ENCODE results near the gene ZFYVE27.

The ZFYVE27 gene

GRCh38 chr10:97740613-97741012 is 3.7 kb downstream of the ZFYVE27 start:
- no peak for DNase-seq (ENCODE audit: low read depth in 1 of 2, low spot score in 1 of 2)
- no peak for TF ChIP-seq JUND (IDR thresholded peaks at IDR 0.05; ENCODE audit: low read depth)
- in situ Hi-C loops (cut with HindIII; ENCODE audit: low pct_unique_long_range_greater_than_20kb, low sequenced_read_pairs) = no loop called here

- no peak for TF ChIP-seq JUND (IDR thresholded peaks at IDR 0.05; ENCODE audit: low read depth)
- in situ Hi-C loops (cut with HindIII; ENCODE audit: low pct_unique_long_range_greater_than_20kb, low sequenced_read_pairs) = no loop called here
- DNase-seq (ENCODE audit: low read depth in 1 of 2, low spot score in 1 of 2) = no peak
These were observed 6.4 kb downstream of the ZFYVE27 start for GRCh38 chr10:97743169-97743943.

GRCh38 chr10:97744405-97745035 is 7.6 kb downstream of the ZFYVE27 start:
- TF ChIP-seq JUND (IDR thresholded peaks at IDR 0.05; ENCODE audit: low read depth) = no peak
- no peak for DNase-seq (ENCODE audit: low read depth in 1 of 2, low spot score in 1 of 2)
- in situ Hi-C loops (cut with HindIII; ENCODE audit: low pct_unique_long_range_greater_than_20kb, low sequenced_read_pairs) = no loop called here

- no peak for TF ChIP-seq JUND (IDR thresholded peaks at IDR 0.05; ENCODE audit: low read depth)
- no peak for DNase-seq (ENCODE audit: low read depth in 1 of 2, low spot score in 1 of 2)
- in situ Hi-C loops (cut with HindIII; ENCODE audit: low pct_unique_long_range_greater_than_20kb, low sequenced_read_pairs) = no loop called here
These were observed 10.6 kb downstream of the ZFYVE27 start for GRCh38 chr10:97747573-97747972.

- in situ Hi-C loops (cut with HindIII; ENCODE audit: low pct_unique_long_range_greater_than_20kb, low sequenced_read_pairs) = no loop called here
- no peak for TF ChIP-seq JUND (IDR thresholded peaks at IDR 0.05; ENCODE audit: low read depth)
- DNase-seq (ENCODE audit: low read depth in 1 of 2, low spot score in 1 of 2) = no peak
These were observed 11.2 kb downstream of the ZFYVE27 start for GRCh38 chr10:97748116-97748515.

GRCh38 chr10:97752956-97753355 is 16.0 kb downstream of the ZFYVE27 start:
- TF ChIP-seq JUND (IDR thresholded peaks at IDR 0.05; ENCODE audit: low read depth) = no peak
- DNase-seq (ENCODE audit: low read depth in 1 of 2, low spot score in 1 of 2) = no peak
- in situ Hi-C loops (cut with HindIII; ENCODE audit: low pct_unique_long_range_greater_than_20kb, low sequenced_read_pairs) = no loop called here

- no peak for TF ChIP-seq JUND (IDR thresholded peaks at IDR 0.05; ENCODE audit: low read depth)
- no peak for DNase-seq (ENCODE audit: low read depth in 1 of 2, low spot score in 1 of 2)
- in situ Hi-C loops (cut with HindIII; ENCODE audit: low pct_unique_long_range_greater_than_20kb, low sequenced_read_pairs) = no loop called here
These were observed 17.8 kb downstream of the ZFYVE27 start for GRCh38 chr10:97754726-97755125.

- no peak for DNase-seq (ENCODE audit: low read depth in 1 of 2, low spot score in 1 of 2)
- in situ Hi-C loops (cut with HindIII; ENCODE audit: low pct_unique_long_range_greater_than_20kb, low sequenced_read_pairs) = no loop called here
- no peak for TF ChIP-seq JUND (IDR thresholded peaks at IDR 0.05; ENCODE audit: low read depth)
These were observed 18.8 kb downstream of the ZFYVE27 start for GRCh38 chr10:97755718-97756117.

GRCh38 chr10:97757471-97757870 is 20.5 kb downstream of the ZFYVE27 start:
- no peak for TF ChIP-seq JUND (IDR thresholded peaks at IDR 0.05; ENCODE audit: low read depth)
- no peak for DNase-seq (ENCODE audit: low read depth in 1 of 2, low spot score in 1 of 2)
- in situ Hi-C loops (cut with HindIII; ENCODE audit: low pct_unique_long_range_greater_than_20kb, low sequenced_read_pairs) = no loop called here

GRCh38 chr10:97759158-97759887 is 22.4 kb downstream of the ZFYVE27 start:
- peak; percentile 74 to 95 for DNase-seq (ENCODE audit: low read depth in 1 of 2, low spot score in 1 of 2)
- no peak for TF ChIP-seq JUND (IDR thresholded peaks at IDR 0.05; ENCODE audit: low read depth)
- in situ Hi-C loops (cut with HindIII; ENCODE audit: low pct_unique_long_range_greater_than_20kb, low sequenced_read_pairs) = no loop called here

- DNase-seq (ENCODE audit: low read depth in 1 of 2, low spot score in 1 of 2) = no peak
- no peak for TF ChIP-seq JUND (IDR thresholded peaks at IDR 0.05; ENCODE audit: low read depth)
- in situ Hi-C loops (cut with HindIII; ENCODE audit: low pct_unique_long_range_greater_than_20kb, low sequenced_read_pairs) = no loop called here
These were observed 23.0 kb downstream of the ZFYVE27 start for GRCh38 chr10:97759946-97760345.

- in situ Hi-C loops (cut with HindIII; ENCODE audit: low pct_unique_long_range_greater_than_20kb, low sequenced_read_pairs) = no loop called here
- no peak for DNase-seq (ENCODE audit: low read depth in 1 of 2, low spot score in 1 of 2)
- no peak for TF ChIP-seq JUND (IDR thresholded peaks at IDR 0.05; ENCODE audit: low read depth)
These were observed 23.7 kb downstream of the ZFYVE27 start for GRCh38 chr10:97760461-97761257.

All from T47D (cell line).